AML-193 (cell line): ENCODE measurements around the gene RAB21.
"Not testable (repeated sequence)": the region's sequence is repeated elsewhere in the genome, so short reads cannot be mapped to it uniquely, and the experiment has no call there.

Source experiments
- DNase-seq, 2 experiments: peaks; one replicate each; lab custom pipeline; 2025; lab: John Stamatoyannopoulos, UW

The RAB21 gene

GRCh38 chr12:71799106-71799505, 44.4 kb downstream of the RAB21 start:
- DNase-seq: no peak

GRCh38 chr12:71800177-71800576, 45.5 kb downstream of the RAB21 start:
- DNase-seq: no peak

GRCh38 chr12:71804505-71804904, 49.8 kb downstream of the RAB21 start:
- DNase-seq: no peak

- DNase-seq: no peak
Measured at GRCh38 chr12:71810921-71811320, 56.3 kb downstream of the RAB21 start.

GRCh38 chr12:71815242-71815641, 60.6 kb downstream of the RAB21 start:
- not testable (repeated sequence) for DNase-seq

GRCh38 chr12:71822088-71822487, 67.4 kb downstream of the RAB21 start:
- not testable (repeated sequence) for DNase-seq

- no peak for DNase-seq
Measured at GRCh38 chr12:71828813-71829212, 74.2 kb downstream of the RAB21 start.

GRCh38 chr12:71837356-71837755, 82.7 kb downstream of the RAB21 start:
- no peak for DNase-seq

- no peak for DNase-seq
Measured at GRCh38 chr12:71838231-71838630, 83.6 kb downstream of the RAB21 start.

- no peak for DNase-seq
Measured at GRCh38 chr12:71838676-71839075, 84.0 kb downstream of the RAB21 start.

GRCh38 chr12:71840231-71840847, 85.7 kb downstream of the RAB21 start:
- peak; percentile 12 to 13 for DNase-seq

GRCh38 chr12:71846322-71846940, 91.8 kb downstream of the RAB21 start:
- DNase-seq: peak; percentile 46 to 64

GRCh38 chr12:71848212-71848611, 93.5 kb downstream of the RAB21 start:
- no peak for DNase-seq

GRCh38 chr12:71849109-71849851, 94.6 kb downstream of the RAB21 start:
- DNase-seq: no peak
